PC-9 (cell line): Measurements from ENCODE around the gene DCST2. TPM values are rescaled to one million over a fixed set of nuclear protein-coding genes. Genes with fewer than 3 reads are reported as not detected.

Experiments
- BruUV-seq: library from RNA; stranded (reverse); fragments of 400-500 nt; replicated peaks from 2 replicates; lab custom pipeline; 2021; lab: Mats Ljungman, UMichigan
- CTCF ChIA-PET: fragments of 300-600 bp; sonication (Branson Sonifier 250); formaldehyde crosslinking; loops from one replicate; lab custom pipeline; 2022; ENCODE audit warnings: antibody characterized with exemption; lab: Charles Lee
- POLR2A ChIA-PET: fragments of 300-600 bp; sonication (Branson Sonifier 250); formaldehyde crosslinking; loops from one replicate; lab custom pipeline; 2022; ENCODE audit warnings: antibody characterized with exemption; ENCODE audit not compliant: unreplicated experiment; lab: Charles Lee
- DNase-seq, 2 experiments: peaks; one replicate each; pipeline versions ENCODE4 v3.0.0 to v3.0.0-alpha.2; 2015 to 2022; ENCODE audit warnings: mixed read lengths in 1 of 2
- H2AFZ ChIP-seq: fragments of 200-600 bp; sonication (generic); 2 replicates; pipeline ENCODE4 v1.8.1; 2017; ENCODE audit warnings: antibody characterized with exemption
- H3F3A ChIP-seq: fragments of 200-600 bp; sonication (generic); 2 replicates; pipeline ENCODE4 v1.8.1; 2017; ENCODE audit warnings: antibody characterized with exemption, mild to moderate bottlenecking, low read depth; ENCODE audit not compliant: insufficient read depth
- H3K27ac ChIP-seq: fragments of 200-600 bp; sonication (generic); 2 replicates; pipeline ENCODE4 v1.6.1; 2016; ENCODE audit warnings: mixed run types
- H3K27me3 ChIP-seq: fragments of 200-600 bp; sonication (generic); 2 replicates; pipeline ENCODE4 v1.6.1; 2016; ENCODE audit warnings: low read depth, mixed run types; ENCODE audit not compliant: insufficient read depth
- H3K36me3 ChIP-seq: fragments of 200-600 bp; sonication (generic); 2 replicates; pipeline ENCODE4 v1.6.1; 2016; ENCODE audit warnings: low read depth, mixed run types
- H3K4me1 ChIP-seq: fragments of 200-600 bp; sonication (generic); replicated peaks from 2 replicates; pipeline ENCODE4 v1.6.1; 2016; ENCODE audit warnings: mixed run types; ENCODE audit not compliant: insufficient read depth
- H3K4me2 ChIP-seq: fragments of 200-600 bp; sonication (generic); 2 replicates; pipeline ENCODE4 v1.6.1; 2017; ENCODE audit warnings: mixed run types
- H3K4me3 ChIP-seq: fragments of 200-600 bp; sonication (generic); 2 replicates; pipeline ENCODE4 v1.6.1; 2016; ENCODE audit warnings: mixed run types
- H3K79me2 ChIP-seq: fragments of 200-600 bp; sonication (generic); 2 replicates; pipeline ENCODE4 v1.6.1; 2017; ENCODE audit warnings: low read depth, mixed run types
- H3K9me2 ChIP-seq: fragments of 200-600 bp; sonication (generic); 2 replicates; pipeline ENCODE4 v1.8.1; 2017; ENCODE audit warnings: mild to moderate bottlenecking; ENCODE audit not compliant: insufficient read depth
- H3K9me3 ChIP-seq: fragments of 200-600 bp; sonication (generic); 2 replicates; pipeline ENCODE4 v1.8.1; 2016; ENCODE audit warnings: low read depth; ENCODE audit not compliant: insufficient read depth
- H4K20me1 ChIP-seq: fragments of 200-600 bp; sonication (generic); 2 replicates; pipeline ENCODE4 v1.8.1; 2017; ENCODE audit not compliant: insufficient read depth
- CTCF ChIP-seq: fragments of 200-600 bp; sonication (generic); conservative IDR thresholded peaks from 2 replicates; pipeline ENCODE4 v1.6.1; 2017; ENCODE audit warnings: mixed run types, antibody characterized with exemption, mild to moderate bottlenecking, moderate library complexity
- EZH2 ChIP-seq: fragments of 200-600 bp; sonication (generic); IDR thresholded peaks from 2 replicates; pipeline ENCODE4 v1.8.0; 2017; ENCODE audit warnings: antibody characterized with exemption, low read depth
- intact Hi-C: fragments of 100-400 bp; cut with micrococcal nuclease; formaldehyde crosslinking; loops from one replicate; pipeline ENCODE4 v1.10.0; 2022; ENCODE audit not compliant: unreplicated experiment
- total RNA-seq: library from RNA; stranded (reverse); gene quantifications from 2 replicates; pipeline ENCODE4 v1.2.3, GENCODE V29; 2021

Gene DCST2
- total RNA-seq, 1 experiment from 2014 or later: 4.4 TPM

- H3K27ac ChIP-seq: peak overlapping the region; percentile 97
- H2AFZ ChIP-seq: peak overlapping the region; percentile 53; the same call in 1 of the 2 replicates
- peaks cover 72% of the 10 kb centered on the region for H3F3A ChIP-seq
- H3K36me3 ChIP-seq: peaks cover 23% of the 10 kb centered on the region
- no peaks in the 10 kb centered on the region for H3K9me3 ChIP-seq
- peak overlapping the region; percentile 84 for H3K4me2 ChIP-seq
- H4K20me1 ChIP-seq: peaks cover 6% of the 10 kb centered on the region; the same call in 1 of the 2 replicates
- peaks cover 69% of the 10 kb centered on the region for H3K79me2 ChIP-seq
- intact Hi-C loops: loop anchor here (1.0 to 5.0 kb wide), 3 partner anchors 42 to 347 kb away; partner anchors contain the start of genes RUSC1 and SLC50A1
- CTCF ChIA-PET: interaction anchor here (1.3 kb wide), 1 partner anchor 110 kb away, joined by 3 read pairs; no protein-coding TSS in a partner anchor
- H3K4me3 ChIP-seq: peak overlapping the region; percentile 87
- no peaks in the 10 kb centered on the region for H3K9me2 ChIP-seq
- peaks cover 42% of the 10 kb centered on the region for H3K4me1 ChIP-seq
- POLR2A ChIA-PET: interaction anchor here (0.7 kb wide), 2 partner anchors 10 to 67 kb away, joined by 4 to 6 read pairs; no protein-coding TSS in a partner anchor
- no peaks in the 10 kb centered on the region for H3K27me3 ChIP-seq
- peak; percentile 89 to 93 for DNase-seq
- TF ChIP-seq EZH2 (no peak), CTCF (no peak)
- BruUV-seq: TSS peak; percentile 59
Observed at GRCh38 chr1:154974808-154975408, 58.7 kb downstream of the DCST2 start.

GRCh38 chr1:154974102-154974807 lies 59.3 kb downstream of the DCST2 start, which contains the start of gene CKS1B:
Gene CKS1B (plus strand): TSS chr1:154974681. CDS start chr1:154974746, 65 bp downstream.
- ChIA-PET POLR2A (interaction anchor here (0.5 to 1.0 kb wide), 7 partner anchors 10 to 1016 kb away, joined by 3 to 26 read pairs (median 4); partner anchors contain the start of genes CRTC2 and PBXIP1), CTCF (interaction anchor here (0.6 to 1.5 kb wide), 3 partner anchors 9 to 111 kb away, joined by 3 to 22 read pairs (median 5); partner anchors contain the start of gene FLAD1)
- Histone ChIP-seq H3F3A (peaks cover 65% of the 10 kb centered on the region), H3K4me3 (peak within 1 kb of the TSS; percentile 87), H3K27ac (peak within 1 kb of the TSS; percentile 97), H2AFZ (peak within 1 kb of the TSS; percentile 53), H4K20me1 (peaks cover 6% of the 10 kb centered on the region; the same call in 1 of the 2 replicates), H3K9me2 (no peaks in the 10 kb centered on the region), H3K4me2 (peak within 1 kb of the TSS; percentile 93), H3K4me1 (peaks cover 48% of the 10 kb centered on the region), H3K27me3 (no peaks in the 10 kb centered on the region), H3K9me3 (no peaks in the 10 kb centered on the region), H3K79me2 (peaks cover 69% of the 10 kb centered on the region), H3K36me3 (peaks cover 19% of the 10 kb centered on the region)
- peak; percentile 96 to 100 for DNase-seq
- BruUV-seq: no TSS peak
- intact Hi-C loops: loop anchor here (1.0 to 5.0 kb wide), 3 partner anchors 43 to 348 kb away; partner anchors contain the start of genes RUSC1 and SLC50A1
- TF ChIP-seq CTCF (no peak), EZH2 (no peak)
